GM12873 (cell line): ENCODE data around the gene GAMT.

ENCODE experiments used
- TF ChIP-seq, protein P1 (sequence below): IDR thresholded peaks from 2 replicates; pipeline ENCODE4 v1.5.1; 2012; ENCODE audit warnings: low read depth, mild to moderate bottlenecking, moderate library complexity, low read length, control low read depth; ENCODE audit not compliant: insufficient read depth; ENCODE audit errors: missing control alignments

Gene GAMT

DNA sequence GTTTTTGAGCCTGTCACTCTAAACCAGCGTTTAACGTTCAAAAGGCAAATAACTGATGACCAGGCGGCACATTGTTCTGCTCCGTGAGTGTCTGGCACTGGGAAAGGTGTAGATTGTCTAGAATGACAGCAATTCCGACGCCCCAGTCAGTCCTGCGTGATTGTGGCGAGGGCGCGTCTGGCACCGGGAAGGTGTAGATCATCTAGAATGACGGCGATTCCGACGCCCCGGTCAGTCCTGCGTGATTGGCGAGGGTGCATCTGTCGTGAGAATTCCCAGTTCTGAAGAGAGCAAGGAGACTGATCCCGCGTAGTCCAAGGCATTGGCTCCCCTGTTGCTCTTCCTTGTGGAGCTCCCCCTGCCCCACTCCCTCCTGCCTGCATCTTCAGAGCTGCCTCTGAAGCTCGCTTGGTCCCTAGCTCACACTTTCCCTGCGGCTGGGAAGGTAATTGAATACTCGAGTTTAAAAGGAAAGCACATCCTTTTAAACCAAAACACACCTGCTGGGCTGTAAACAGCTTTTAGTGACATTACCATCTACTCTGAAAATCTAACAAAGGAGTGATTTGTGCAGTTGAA lies 43.7 kb downstream of the GAMT start:
- TF ChIP-seq, protein P1, sequence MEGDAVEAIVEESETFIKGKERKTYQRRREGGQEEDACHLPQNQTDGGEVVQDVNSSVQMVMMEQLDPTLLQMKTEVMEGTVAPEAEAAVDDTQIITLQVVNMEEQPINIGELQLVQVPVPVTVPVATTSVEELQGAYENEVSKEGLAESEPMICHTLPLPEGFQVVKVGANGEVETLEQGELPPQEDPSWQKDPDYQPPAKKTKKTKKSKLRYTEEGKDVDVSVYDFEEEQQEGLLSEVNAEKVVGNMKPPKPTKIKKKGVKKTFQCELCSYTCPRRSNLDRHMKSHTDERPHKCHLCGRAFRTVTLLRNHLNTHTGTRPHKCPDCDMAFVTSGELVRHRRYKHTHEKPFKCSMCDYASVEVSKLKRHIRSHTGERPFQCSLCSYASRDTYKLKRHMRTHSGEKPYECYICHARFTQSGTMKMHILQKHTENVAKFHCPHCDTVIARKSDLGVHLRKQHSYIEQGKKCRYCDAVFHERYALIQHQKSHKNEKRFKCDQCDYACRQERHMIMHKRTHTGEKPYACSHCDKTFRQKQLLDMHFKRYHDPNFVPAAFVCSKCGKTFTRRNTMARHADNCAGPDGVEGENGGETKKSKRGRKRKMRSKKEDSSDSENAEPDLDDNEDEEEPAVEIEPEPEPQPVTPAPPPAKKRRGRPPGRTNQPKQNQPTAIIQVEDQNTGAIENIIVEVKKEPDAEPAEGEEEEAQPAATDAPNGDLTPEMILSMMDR, result no peak

DNA sequence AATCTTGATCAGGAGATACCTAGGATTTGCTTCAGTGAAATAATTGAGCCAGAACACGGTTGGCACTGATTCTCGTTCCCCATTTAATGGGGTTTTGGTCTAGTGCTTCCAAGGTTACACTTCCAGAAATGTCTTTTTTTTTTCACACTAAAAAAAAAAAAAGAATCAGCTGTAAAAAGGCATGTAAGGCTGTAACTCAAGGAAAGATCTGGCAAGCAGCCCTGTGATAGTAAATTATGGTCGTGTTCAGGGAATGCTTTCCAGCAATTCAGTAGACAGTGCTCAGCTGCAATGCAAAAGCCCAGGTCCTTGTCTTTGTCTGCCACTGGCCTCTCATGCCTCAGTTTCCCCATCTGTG lies 44.9 kb downstream of the GAMT start:
- TF ChIP-seq, protein P1, result no peak

DNA sequence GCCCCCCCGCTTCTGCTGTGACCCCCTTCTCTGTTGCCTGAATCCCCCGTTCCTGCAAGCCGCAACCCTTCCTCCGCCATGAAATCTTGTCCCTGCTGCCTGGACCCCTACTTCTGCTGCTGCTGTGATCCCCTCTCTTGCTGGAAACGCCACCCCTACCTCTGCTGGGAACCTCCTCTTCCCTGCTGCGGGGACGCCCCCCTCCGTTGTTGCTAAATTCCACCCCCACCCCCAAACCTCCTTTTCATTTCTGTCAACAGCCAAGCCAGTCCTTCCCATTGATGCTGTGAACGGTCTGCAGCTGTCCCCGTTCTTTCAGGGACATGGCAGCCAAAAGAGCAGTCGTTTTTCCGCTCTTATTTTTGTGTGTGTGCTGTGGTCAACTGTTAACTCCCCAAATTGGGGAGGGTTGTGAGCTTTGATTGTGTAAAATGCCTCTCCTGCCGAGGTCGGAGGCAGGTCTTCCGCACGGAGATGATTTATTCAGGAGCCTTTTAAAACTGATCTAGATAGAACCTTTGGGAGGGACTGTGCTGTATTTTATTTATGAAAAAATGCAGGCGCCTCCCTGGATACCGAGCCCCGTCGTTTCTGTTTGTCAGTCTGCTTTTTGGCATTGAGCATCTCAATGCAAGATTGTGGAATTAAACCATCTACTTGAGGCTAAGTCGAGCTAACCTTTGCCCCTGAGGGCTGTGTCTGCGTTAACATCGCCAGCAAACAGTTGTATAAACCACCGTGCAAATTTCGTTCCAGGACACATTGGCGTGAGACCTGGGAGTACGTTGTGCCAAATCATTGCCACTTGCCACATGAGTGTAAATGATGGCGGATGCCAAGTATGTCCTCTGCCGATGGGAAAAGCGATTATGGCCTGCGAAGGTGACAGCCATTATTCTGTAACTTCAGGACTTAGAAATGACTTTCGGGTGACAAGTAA lies 45.5 kb downstream of the GAMT start:
- TF ChIP-seq, protein P1, result no peak

DNA sequence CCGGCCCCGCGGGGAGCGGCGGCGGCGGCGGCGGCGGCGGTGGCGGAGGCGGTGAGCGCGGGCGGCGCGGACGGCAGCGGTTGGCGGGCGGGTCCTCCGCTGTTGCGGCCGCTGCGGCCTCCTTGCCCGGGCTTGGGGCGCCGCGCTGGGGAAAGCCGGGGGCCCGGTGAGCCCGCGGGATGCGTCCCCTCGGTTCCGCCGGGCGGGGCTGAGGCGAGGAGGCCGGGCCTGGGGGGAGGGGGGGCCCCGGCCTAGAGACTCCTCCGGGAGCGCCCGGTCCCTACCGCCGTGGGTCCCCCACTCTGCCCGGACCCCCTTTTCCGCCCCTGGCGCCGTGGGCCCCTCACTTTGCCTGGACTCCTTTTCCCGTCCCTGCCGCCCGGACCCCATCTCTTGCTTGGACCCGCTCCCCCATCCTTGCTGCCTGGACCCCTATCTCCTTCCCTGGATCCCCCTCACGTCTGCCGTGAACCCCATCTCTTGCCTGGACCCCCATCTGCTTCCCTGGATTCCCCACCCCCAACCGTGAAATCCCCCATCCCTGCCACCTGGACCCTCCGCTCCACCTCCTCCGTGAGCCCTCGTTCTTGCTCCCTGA lies 46.3 kb downstream of the GAMT start:
- TF ChIP-seq, protein P1, result no peak

DNA sequence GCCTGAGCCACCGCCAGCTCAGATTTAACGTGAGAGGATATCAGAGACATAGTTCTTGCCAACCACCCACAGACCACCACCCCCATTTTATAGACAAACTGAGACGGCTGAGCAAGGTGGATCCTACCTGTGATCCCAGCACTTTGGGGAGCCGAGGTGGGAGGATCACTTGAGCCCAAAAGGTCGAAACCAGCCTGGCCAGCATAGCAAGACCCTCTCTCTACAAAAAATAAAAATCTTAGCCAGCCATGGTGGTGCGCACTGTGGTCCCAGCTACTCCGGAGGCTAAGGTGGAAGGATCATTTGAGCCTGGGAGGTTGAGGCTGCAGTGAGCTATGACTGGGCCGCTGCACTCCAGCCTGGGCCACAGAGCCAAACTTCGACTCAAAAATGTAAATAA lies 48.2 kb downstream of the GAMT start:
- TF ChIP-seq, protein P1, result no peak

DNA sequence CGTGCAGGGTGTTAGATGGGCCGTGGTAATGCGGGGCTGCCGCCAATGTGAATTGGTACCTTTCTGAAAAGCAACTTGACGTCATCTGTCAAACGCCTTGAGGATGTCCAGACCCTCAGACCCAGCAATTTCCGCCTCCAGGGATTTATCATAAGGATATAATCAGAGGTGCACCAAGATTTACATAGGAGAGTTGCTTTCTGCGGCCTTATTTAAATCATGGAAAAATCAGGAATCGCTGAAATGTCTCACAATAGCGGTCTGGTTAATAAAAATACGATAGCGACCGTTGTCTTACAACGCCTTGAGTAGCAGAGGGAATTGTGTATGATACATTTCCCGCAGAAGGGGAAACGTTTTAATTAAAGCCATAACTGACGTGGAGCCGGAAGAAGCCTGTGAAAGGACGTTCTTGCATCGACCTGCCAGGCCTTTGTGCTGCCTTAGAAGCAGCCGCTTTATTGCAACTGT lies 49.9 kb downstream of the GAMT start:
- TF ChIP-seq, protein P1, result no peak

DNA sequence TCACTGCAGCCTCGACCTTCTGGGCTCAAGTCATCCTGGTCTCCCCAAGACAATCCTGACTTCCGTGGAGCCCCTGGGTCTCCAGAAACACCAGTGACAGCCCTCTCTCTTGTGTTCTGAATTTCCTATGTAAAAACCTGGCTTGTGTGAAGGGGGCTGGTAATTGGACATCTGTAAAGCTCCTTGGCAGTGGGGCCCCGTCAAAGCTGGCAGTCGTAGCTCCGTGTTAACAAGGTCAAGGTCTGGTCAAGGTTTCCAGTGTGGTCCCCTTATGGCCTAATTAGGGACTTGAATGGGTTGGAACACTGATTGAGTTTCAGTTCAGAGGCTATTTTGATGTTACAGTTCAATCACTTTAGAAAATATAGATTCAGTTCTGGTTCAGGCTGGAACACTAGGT lies 50.5 kb downstream of the GAMT start:
- TF ChIP-seq, protein P1, result no peak
